Ovary (tissue), 3 donors: Measurements from ENCODE around the gene SMIM14.

Experiments used
- CTCF ChIP-seq, 3 donors: fragments of 450-650 bp in 2 of 3; fragments of 200-600 bp in 1 of 3; IDR thresholded peaks; one replicate each; pipeline versions ENCODE4 v1.5.1 to v1.8.0; 2016 to 2022; ENCODE audit warnings: antibody characterized with exemption in 3 of 3, mild to moderate bottlenecking in 1 of 3
- EP300 ChIP-seq: sonication (generic); formaldehyde crosslinking; IDR thresholded peaks from one replicate; pipeline ENCODE4 v1.6.1; 2017; ENCODE audit warnings: antibody characterized with exemption
- POLR2A ChIP-seq: fragments of 450-650 bp; IDR thresholded peaks from one replicate; pipeline ENCODE4 v1.6.1; 2017; ENCODE audit warnings: antibody characterized with exemption, mild to moderate bottlenecking, moderate library complexity
- donor health status: DM: no; HTN: no; CAD: no.

GRCh38 chr4:39657465-39657864 is 18.8 kb upstream of the SMIM14 start:
- TF ChIP-seq POLR2A (no peak), CTCF (IDR thresholded peaks at IDR 0.05) (no peak), EP300 (no peak)
